SU-DHL-6 (cell line): Measurements from ENCODE around the gene BTBD16.

Experiments
- H2AFZ ChIP-seq: fragments of 200-600 bp; sonication (generic); 2 replicates; pipeline ENCODE4 v1.6.1; 2014; ENCODE audit warnings: low read depth, mild to moderate bottlenecking, moderate library complexity, mixed read lengths, antibody characterized with exemption, low read length; ENCODE audit not compliant: severe bottlenecking
- H3F3A ChIP-seq: fragments of 200-600 bp; shearing (Covaris generic); 2 replicates; pipeline ENCODE4 v1.6.0; 2016; ENCODE audit warnings: antibody characterized with exemption, mild to moderate bottlenecking; ENCODE audit not compliant: insufficient read depth
- H3K27ac ChIP-seq: fragments of 200-600 bp; sonication (generic); 2 replicates; pipeline ENCODE4 v1.5.1; 2016; ENCODE audit warnings: low read depth, mild to moderate bottlenecking, low read length, moderate library complexity, mixed read lengths
- H3K27me3 ChIP-seq: fragments of 200-600 bp; sonication (generic), shearing (Covaris generic); 2 replicates; pipeline ENCODE4 v1.6.0; 2014; ENCODE audit warnings: mild to moderate bottlenecking, low read length
- H3K36me3 ChIP-seq: fragments of 200-600 bp; sonication (generic); 2 replicates; pipeline ENCODE4 v1.6.1; 2014; ENCODE audit warnings: mild to moderate bottlenecking, low read length, mixed read lengths
- H3K4me2 ChIP-seq: fragments of 300-600, 200-600 bp; shearing (Covaris generic), sonication (generic); 2 replicates; pipeline ENCODE4 v1.6.0; 2014; ENCODE audit warnings: low read length, low read depth, mild to moderate bottlenecking; ENCODE audit not compliant: poor library complexity, severe bottlenecking
- H3K4me3 ChIP-seq: fragments of 200-600 bp; sonication (generic); 2 replicates; pipeline ENCODE4 v1.5.1; 2014; ENCODE audit warnings: antibody characterized with exemption, low read length, mild to moderate bottlenecking, mixed read lengths; ENCODE audit not compliant: insufficient read depth, poor library complexity, severe bottlenecking
- H3K79me2 ChIP-seq: fragments of 200-600 bp; sonication (generic); 2 replicates; pipeline ENCODE4 v1.6.1; 2014; ENCODE audit warnings: mild to moderate bottlenecking, low read length, moderate library complexity; ENCODE audit not compliant: insufficient read depth
- H3K9ac ChIP-seq: fragments of 200-600 bp; sonication (generic); 2 replicates; pipeline ENCODE4 v1.7.0; 2014; ENCODE audit warnings: mild to moderate bottlenecking, low read length
- H3K9me2 ChIP-seq: fragments of 200-600 bp; sonication (generic); replicated peaks from 2 replicates; pipeline ENCODE4 v1.6.1; 2014; ENCODE audit warnings: low read length; ENCODE audit not compliant: insufficient read depth
- H3K9me3 ChIP-seq: fragments of 200-600 bp; sonication (generic); 2 replicates; pipeline ENCODE4 v1.6.1; 2014; ENCODE audit warnings: low read length, mixed read lengths; ENCODE audit not compliant: insufficient read depth
- H4K20me1 ChIP-seq: fragments of 200-600 bp; sonication (generic); 2 replicates; pipeline ENCODE4 v1.6.1; 2014; ENCODE audit warnings: low read depth, mild to moderate bottlenecking, antibody characterized with exemption, low read length, moderate library complexity, mixed read lengths
- EZH2phosphoT487 ChIP-seq: fragments of 200-600 bp; sonication (generic), shearing (Covaris generic); conservative IDR thresholded peaks from 2 replicates; pipeline ENCODE4 v1.6.1; 2018; ENCODE audit warnings: mild to moderate bottlenecking, antibody characterized with exemption, low read length, moderate library complexity, mixed read lengths
- TF ChIP-seq, protein P1 (sequence below): fragments of 200-600 bp; sonication (generic); IDR thresholded peaks from one replicate; pipeline ENCODE4 v1.5.1; 2017; ENCODE audit warnings: antibody characterized with exemption, mild to moderate bottlenecking, low read length, moderate library complexity; ENCODE audit not compliant: insufficient read depth, poor library complexity, severe bottlenecking

BTBD16 gene

DNA sequence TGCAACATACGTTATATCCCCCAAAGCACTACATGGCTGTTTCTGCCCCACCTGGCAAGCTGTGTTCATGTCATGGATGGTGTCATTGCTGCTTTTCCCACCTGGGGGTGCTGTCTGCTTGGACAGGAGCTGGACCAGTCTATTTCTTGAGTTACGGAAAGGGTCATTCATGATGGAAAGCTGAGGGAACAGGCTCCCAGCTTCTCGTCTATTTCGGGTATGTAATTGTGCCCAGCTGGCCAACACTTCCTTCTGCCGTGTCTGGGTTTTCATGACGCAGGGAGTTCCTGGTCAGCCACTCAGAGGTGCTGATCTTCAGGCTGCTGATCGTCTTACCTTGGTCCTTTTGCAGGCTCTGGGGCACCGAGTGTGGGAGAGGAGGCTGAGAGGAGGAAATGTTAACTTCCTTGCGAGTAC lies 8.6 kb downstream of the BTBD16 start:
- H3K4me2 ChIP-seq, result no peak overlapping the region
- no peaks in the 10 kb centered on the region for H3K9me2 ChIP-seq
- no peak overlapping the region for H2AFZ ChIP-seq
- H3K4me3 ChIP-seq, result no peak overlapping the region
- no peak for TF ChIP-seq EZH2phosphoT487
- TF ChIP-seq, protein P1, sequence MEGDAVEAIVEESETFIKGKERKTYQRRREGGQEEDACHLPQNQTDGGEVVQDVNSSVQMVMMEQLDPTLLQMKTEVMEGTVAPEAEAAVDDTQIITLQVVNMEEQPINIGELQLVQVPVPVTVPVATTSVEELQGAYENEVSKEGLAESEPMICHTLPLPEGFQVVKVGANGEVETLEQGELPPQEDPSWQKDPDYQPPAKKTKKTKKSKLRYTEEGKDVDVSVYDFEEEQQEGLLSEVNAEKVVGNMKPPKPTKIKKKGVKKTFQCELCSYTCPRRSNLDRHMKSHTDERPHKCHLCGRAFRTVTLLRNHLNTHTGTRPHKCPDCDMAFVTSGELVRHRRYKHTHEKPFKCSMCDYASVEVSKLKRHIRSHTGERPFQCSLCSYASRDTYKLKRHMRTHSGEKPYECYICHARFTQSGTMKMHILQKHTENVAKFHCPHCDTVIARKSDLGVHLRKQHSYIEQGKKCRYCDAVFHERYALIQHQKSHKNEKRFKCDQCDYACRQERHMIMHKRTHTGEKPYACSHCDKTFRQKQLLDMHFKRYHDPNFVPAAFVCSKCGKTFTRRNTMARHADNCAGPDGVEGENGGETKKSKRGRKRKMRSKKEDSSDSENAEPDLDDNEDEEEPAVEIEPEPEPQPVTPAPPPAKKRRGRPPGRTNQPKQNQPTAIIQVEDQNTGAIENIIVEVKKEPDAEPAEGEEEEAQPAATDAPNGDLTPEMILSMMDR, result no peak
- H3K79me2 ChIP-seq, result no peaks in the 10 kb centered on the region
- no peak overlapping the region for H3K27ac ChIP-seq
- no peaks in the 10 kb centered on the region for H3K27me3 ChIP-seq
- H3K9ac ChIP-seq, result no peak overlapping the region
- no peaks in the 10 kb centered on the region for H3K36me3 ChIP-seq
- no peaks in the 10 kb centered on the region for H3K9me3 ChIP-seq
- no peaks in the 10 kb centered on the region for H3F3A ChIP-seq
- H4K20me1 ChIP-seq, result no peaks in the 10 kb centered on the region

DNA sequence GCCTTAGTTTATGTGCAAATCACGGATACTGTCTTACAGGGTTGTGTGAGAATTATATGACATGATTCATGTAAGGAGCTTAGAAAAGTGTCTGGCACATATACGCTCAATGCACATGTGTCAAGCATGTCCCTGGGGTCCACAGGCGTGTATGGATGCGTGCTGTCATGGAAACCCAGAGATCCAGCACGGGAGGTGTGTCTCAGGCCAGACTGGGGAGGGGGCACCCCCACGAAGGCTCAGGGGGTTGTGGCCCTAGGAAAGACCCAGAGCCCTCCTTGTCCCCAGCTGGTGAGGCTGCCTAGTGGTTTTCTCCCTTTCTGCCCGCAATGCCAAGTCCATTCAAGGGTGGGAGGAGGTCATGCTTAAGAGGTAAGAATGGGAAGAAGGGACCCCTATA lies 9.1 kb downstream of the BTBD16 start:
- Histone ChIP-seq H3K4me3 (no peak overlapping the region), H3K79me2 (no peaks in the 10 kb centered on the region), H2AFZ (no peak overlapping the region), H3K27ac (no peak overlapping the region), H3K9me2 (no peaks in the 10 kb centered on the region), H3K9ac (no peak overlapping the region), H3F3A (no peaks in the 10 kb centered on the region), H3K27me3 (no peaks in the 10 kb centered on the region), H3K4me2 (no peak overlapping the region), H4K20me1 (no peaks in the 10 kb centered on the region), H3K9me3 (no peaks in the 10 kb centered on the region), H3K36me3 (no peaks in the 10 kb centered on the region)
- TF ChIP-seq, protein P1, result no peak
- no peak for TF ChIP-seq EZH2phosphoT487

DNA sequence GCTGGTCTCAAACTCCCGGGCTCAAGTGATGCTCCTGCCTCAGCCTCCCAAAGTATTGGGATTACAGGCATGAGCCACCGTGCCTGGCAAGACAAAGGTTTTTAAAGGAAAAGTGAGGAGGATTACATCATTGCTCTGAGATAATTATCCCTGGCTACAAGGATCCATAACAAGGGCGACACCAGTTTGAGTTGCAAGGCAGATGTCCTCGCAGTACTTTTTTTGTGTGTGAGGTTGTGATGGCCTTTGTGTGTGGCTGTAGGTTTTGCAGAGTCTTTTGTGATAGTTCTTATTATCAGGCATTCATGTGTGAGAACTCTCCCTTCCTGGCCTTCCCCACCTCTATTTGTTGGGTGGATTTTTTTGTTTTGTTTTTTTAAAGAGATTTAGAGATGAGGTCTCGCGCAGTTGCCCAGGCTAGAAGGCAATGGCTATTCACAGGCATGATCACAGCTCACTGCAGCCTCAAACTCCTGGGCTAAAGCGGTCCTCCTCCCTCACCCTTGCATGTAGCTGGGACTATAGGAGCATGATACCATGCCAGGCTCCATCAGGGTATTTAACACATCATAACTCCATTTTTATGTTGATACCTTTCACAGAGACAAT lies 10.0 kb downstream of the BTBD16 start:
- no peak for TF ChIP-seq EZH2phosphoT487
- TF ChIP-seq, protein P1, result no peak
- no peak overlapping the region for H3K4me2 ChIP-seq
- H3K27ac ChIP-seq, result no peak overlapping the region
- no peaks in the 10 kb centered on the region for H3K27me3 ChIP-seq
- H3K36me3 ChIP-seq, result no peaks in the 10 kb centered on the region
- no peaks in the 10 kb centered on the region for H3K79me2 ChIP-seq
- H2AFZ ChIP-seq, result no peak overlapping the region
- no peaks in the 10 kb centered on the region for H4K20me1 ChIP-seq
- no peak overlapping the region for H3K4me3 ChIP-seq
- no peaks in the 10 kb centered on the region for H3K9me2 ChIP-seq
- no peaks in the 10 kb centered on the region for H3K9me3 ChIP-seq
- H3K9ac ChIP-seq, result no peak overlapping the region
- H3F3A ChIP-seq, result no peaks in the 10 kb centered on the region
